Chondrocyte (in vitro differentiated cells): Measurements from ENCODE around the gene IGFBP7. TPM values are rescaled to one million over a fixed set of nuclear protein-coding genes. Genes with fewer than 3 reads are reported as not detected.

ENCODE experiments used
- DNase-seq: peaks from one replicate; pipeline ENCODE4 v3.0.0; 2021; ENCODE audit warnings: mixed read lengths, low spot score
- H3K27ac Mint-ChIP-seq: one replicate; pipeline ENCODE4 v1.8.0; 2021; ENCODE audit warnings: mild to moderate bottlenecking, moderate library complexity, mixed read lengths; ENCODE audit not compliant: unreplicated experiment
- H3K27me3 Mint-ChIP-seq: 2 replicates; pipeline ENCODE4 v1.8.0; 2021; ENCODE audit warnings: low read depth, mixed read lengths
- H3K36me3 Mint-ChIP-seq: 2 replicates; pipeline ENCODE4 v1.8.0; 2021; ENCODE audit warnings: low read depth, mixed read lengths
- H3K4me1 Mint-ChIP-seq: 2 replicates; pipeline ENCODE4 v1.8.0; 2021; ENCODE audit warnings: low read depth, mild to moderate bottlenecking, mixed read lengths
- H3K4me3 Mint-ChIP-seq: one replicate; pipeline ENCODE4 v1.8.0; 2021; ENCODE audit warnings: mild to moderate bottlenecking, moderate library complexity, mixed read lengths; ENCODE audit not compliant: unreplicated experiment
- H3K9me3 Mint-ChIP-seq: 2 replicates; pipeline ENCODE4 v1.8.0; 2021; ENCODE audit warnings: low read depth, mixed read lengths
- total RNA-seq: library from RNA; stranded (reverse); gene quantifications from 3 replicates; pipeline ENCODE4 v1.2.1, GENCODE V29; 2021
- TF ChIP-seq, protein P1 (sequence below): fragments of 200-600 bp; sonication (generic); IDR thresholded peaks from 2 replicates; pipeline ENCODE4 v1.5.0; 2021; ENCODE audit warnings: antibody characterized with exemption, mild to moderate bottlenecking, moderate library complexity

Gene IGFBP7
- total RNA-seq, 1 donor from 2014 or later = 5,125 TPM

DNA sequence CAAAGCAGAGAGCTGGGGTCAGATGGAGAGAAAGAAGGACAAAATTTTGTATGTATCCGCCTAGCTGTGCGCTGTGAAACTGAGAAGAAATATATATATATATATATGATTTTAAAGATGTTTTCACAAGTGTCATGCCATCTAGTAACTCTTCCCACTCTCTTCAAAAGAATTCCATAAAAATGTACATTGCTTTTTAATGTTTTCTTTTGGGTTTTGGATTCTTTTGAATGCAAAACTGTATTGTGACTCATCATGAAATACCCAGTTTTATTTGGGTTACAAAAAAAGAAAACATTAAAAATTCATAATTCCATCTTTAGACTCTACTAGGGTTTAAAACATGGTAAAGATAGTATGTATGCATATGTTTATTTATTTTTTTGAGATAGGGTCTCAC is 34.3 kb upstream of the IGFBP7 start:
- Mint-ChIP-seq H3K27me3 (no peaks in the 10 kb centered on the region), H3K9me3 (no peaks in the 10 kb centered on the region), H3K4me3 (no peak overlapping the region), H3K27ac (peak overlapping the region; percentile 82), H3K4me1 (peaks cover 91% of the 10 kb centered on the region), H3K36me3 (no peaks in the 10 kb centered on the region)
- no peak for DNase-seq
- TF ChIP-seq, protein P1, sequence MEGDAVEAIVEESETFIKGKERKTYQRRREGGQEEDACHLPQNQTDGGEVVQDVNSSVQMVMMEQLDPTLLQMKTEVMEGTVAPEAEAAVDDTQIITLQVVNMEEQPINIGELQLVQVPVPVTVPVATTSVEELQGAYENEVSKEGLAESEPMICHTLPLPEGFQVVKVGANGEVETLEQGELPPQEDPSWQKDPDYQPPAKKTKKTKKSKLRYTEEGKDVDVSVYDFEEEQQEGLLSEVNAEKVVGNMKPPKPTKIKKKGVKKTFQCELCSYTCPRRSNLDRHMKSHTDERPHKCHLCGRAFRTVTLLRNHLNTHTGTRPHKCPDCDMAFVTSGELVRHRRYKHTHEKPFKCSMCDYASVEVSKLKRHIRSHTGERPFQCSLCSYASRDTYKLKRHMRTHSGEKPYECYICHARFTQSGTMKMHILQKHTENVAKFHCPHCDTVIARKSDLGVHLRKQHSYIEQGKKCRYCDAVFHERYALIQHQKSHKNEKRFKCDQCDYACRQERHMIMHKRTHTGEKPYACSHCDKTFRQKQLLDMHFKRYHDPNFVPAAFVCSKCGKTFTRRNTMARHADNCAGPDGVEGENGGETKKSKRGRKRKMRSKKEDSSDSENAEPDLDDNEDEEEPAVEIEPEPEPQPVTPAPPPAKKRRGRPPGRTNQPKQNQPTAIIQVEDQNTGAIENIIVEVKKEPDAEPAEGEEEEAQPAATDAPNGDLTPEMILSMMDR = peak; percentile 24

DNA sequence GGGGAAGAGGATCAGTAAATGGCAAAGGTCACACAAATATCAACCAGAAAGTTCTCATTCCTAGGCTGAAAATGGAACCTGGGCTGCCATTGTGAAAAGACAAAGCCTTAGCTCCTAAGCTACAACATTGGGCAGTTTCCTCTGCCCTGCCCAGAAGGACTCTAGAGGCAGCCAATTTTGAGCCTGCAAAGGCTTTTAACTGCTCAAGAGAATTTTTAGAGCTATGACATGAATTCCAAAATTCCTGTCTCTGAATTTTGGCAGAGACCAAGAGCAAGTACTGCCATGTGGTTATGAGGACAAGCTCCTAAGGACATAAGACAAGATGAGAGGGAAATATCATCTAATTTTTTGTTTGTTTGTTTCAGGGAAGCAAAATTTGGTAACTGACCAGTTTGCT is 29.6 kb upstream of the IGFBP7 start:
- no peak for DNase-seq
- Mint-ChIP-seq H3K4me3 (no peak overlapping the region), H3K27ac (peak overlapping the region; percentile 65), H3K9me3 (no peaks in the 10 kb centered on the region), H3K27me3 (no peaks in the 10 kb centered on the region), H3K4me1 (peaks cover 82% of the 10 kb centered on the region), H3K36me3 (peaks cover 2% of the 10 kb centered on the region)
- TF ChIP-seq, protein P1 = no peak

DNA sequence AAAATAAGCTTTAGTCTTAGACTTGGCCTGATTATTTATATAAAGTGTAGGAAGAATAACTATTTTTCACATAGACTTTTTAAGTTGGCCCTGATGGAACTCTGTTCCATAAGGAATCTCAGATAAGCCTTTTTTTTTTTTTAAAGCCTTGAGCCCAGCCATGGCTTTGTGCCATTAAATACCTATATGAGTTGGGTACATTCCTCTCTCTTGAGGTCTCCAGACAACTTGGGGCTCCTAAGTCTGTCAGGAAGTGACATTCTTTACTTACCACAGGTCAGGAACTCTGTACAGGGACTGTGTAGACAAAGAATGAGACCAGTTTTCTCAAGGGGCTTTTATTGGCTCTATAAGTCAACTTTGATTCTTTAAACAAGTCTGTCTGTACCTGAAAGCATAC is 27.1 kb upstream of the IGFBP7 start:
- H3K27me3 Mint-ChIP-seq = no peaks in the 10 kb centered on the region

DNA sequence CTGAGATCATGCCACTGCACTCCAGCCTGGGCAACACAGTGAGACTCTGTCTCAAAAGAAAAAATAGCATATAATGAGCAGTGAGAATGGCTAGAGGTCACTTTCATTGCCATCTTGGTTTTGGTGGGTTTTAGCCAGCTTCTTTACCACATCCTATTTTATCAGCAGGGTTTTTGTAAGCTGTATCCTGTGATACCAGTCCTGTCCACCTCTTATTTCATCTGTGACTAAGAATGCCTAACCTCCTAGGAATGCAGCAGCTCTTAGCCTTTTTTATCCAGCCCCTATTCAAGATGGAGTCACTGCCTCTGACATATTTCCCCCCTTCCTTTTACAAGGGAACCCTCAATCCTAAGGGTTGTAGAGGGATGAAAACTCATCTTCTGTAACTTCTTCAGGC is 26.1 kb upstream of the IGFBP7 start:
- no peak for DNase-seq
- Mint-ChIP-seq H3K27me3 (no peaks in the 10 kb centered on the region), H3K36me3 (peaks cover 2% of the 10 kb centered on the region), H3K9me3 (no peaks in the 10 kb centered on the region), H3K4me3 (no peak overlapping the region), H3K4me1 (peaks cover 76% of the 10 kb centered on the region), H3K27ac (peak overlapping the region; percentile 84)
- TF ChIP-seq, protein P1 = no peak

More for the DNA sequence above, 27.1 kb upstream of the IGFBP7 start:
- no peak for DNase-seq
- Mint-ChIP-seq H3K36me3 (peaks cover 2% of the 10 kb centered on the region), H3K27ac (peak overlapping the region; percentile 84), H3K4me3 (no peak overlapping the region), H3K9me3 (no peaks in the 10 kb centered on the region), H3K4me1 (peaks cover 76% of the 10 kb centered on the region)
- TF ChIP-seq, protein P1 = no peak

DNA sequence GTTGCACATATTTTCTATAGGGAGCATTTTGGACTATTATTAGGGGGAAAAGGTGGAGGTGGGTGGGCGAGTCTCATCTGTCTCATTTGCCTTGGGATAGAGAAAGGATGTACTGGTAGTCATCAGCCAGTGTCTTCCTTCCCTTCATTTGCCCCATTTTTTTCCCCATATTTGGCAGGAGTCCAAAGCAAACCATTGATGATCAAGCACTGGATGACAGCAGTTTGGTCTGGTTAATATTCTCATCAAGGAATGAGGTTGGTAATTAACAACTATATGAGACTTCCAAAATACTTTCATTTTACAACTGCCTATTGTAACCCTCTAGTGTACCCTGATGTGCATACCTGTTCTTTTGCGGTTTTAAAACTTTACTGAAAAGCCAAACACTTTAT is 22.6 kb upstream of the IGFBP7 start:
- TF ChIP-seq, protein P1 = no peak
- H3K4me3 Mint-ChIP-seq = no peak overlapping the region

More for the DNA sequence above, 22.6 kb upstream of the IGFBP7 start:
- Mint-ChIP-seq H3K9me3 (peaks cover 2% of the 10 kb centered on the region), H3K36me3 (peaks cover 2% of the 10 kb centered on the region), H3K27ac (peak overlapping the region; percentile 90), H3K27me3 (no peaks in the 10 kb centered on the region), H3K4me1 (peaks cover 66% of the 10 kb centered on the region)
- no peak for DNase-seq
